Stimulated activated CD4-positive, alpha-beta T cell treated with anti-CD3 and anti-CD28 coated beads, Interleukin-15, amount 100 ng/mL, for 1 hour (primary cell): ENCODE measurements around the gene RINT1.
A peak's percentile ranks its signal among the peaks of the same experiment; 100 is the strongest.
"Not testable (repeated sequence)": the region's sequence is repeated elsewhere in the genome, so short reads cannot be mapped to it uniquely, and the experiment has no call there.

Experiments
- DNase-seq, 2 donors: peaks; one replicate each; pipeline ENCODE4 v3.0.0-alpha.2; 2020; ENCODE audit warnings: low read depth in 1 of 2, low spot score in 1 of 2

The RINT1 gene

DNA sequence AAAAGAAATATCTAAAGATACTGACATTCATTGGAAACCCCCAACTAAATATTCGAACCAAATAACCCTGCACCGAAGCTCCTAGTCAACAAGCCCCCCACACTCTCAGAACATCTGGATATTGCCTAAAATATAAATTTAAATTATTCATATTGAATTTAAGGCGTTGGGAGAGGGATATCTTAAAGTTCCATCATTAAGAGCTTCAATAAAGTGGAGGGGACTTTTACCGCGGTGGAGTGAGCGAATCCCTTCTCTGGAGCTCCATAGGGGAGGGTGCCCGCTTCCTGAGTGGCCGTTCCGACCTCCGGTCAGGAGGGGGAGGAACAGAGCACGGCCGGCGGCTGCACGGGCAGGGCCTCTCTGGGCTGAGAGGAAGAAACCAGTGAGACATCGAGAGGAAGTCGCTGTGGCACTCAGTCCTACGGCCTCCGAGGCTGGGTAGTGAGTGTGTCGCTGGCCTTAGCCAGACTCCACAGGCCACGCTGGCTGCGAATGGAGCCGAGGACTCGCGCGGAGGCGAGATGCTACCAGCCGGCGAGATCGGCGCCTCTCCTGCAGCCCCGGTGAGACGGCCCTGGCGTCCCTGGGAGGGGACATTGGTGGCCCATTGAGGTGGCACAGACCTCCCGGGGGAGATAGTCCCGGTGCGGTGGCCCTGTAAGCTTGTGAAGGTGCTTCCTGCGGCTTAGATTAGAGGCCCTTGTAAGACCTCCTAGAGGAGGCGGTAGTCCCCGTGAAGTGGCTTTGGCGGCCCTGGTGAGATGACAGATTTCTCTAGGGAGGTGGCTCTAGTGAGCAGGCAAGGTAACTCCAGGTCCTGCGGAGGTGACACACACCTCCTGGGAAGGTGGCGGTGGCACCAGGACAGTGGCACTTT, at the start of gene RINT1:
Gene RINT1 (plus strand): TSS at position 410 of the 880 bp plus-strand sequence. CDS start 115 bp downstream, at position 525.
- peak; percentile 80 to 84 for DNase-seq

DNA sequence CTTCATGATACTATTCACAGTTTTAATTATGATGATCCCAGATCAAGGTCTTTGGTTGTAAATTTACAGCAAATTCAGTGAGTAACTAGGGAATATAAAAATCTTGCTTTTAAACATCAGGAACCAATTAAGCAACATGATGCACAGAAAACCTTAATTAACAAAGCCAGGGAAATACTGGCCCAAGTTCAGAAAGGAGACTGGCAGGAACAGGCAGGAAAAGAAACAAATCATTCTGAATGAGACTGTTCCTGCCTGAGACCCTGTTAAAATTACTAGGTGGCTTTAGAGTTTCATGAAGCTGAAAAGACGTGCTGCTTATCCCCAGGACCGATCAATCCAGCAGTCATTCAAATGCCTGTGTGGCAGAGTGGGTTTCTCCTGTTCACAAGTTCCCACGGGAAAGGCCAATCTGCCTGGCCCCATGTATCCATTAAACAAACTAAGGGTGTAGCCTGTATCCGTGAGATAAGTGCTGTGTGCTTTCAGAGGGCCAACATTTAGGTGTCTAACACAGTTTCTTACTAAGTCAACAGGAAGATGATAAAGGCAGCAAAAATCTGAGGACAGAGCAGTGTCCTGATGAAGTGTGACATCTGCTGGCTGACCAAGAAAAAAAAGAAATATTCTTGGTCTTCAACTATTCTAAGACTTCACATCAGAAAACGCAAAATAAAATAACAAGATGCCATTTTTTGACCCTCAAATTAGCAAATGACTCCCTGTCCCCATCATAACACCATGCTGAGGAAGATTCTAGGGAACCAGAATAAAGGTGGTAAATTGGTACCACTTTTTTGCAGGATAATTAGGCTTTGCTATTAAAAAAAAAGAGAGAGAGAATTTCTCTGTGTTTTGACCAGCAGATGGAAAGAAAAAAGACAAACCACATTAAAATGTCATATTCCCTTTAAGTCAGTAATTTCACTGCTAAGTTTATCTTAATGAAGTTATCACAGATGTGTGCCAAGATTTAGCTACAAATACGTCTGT, 44.1 kb upstream of the RINT1 start:
- DNase-seq: no peak

DNA sequence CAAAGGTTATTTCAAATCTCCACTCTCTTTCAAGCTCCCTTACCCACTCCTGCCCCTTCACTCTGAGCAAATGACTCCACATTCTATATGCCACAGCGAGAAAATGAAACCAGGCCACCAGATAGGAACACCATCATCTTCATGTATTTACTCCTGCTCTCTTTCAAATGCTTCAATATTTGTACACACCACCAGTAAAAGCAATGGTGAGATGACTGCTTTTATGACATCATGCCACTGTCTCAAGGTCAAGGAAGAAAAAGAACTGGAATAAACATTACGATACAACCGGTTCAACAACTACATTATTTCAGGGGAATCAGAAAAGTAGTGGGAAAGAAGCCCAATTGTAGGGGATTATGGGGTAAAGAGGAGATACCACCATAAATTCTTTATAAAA, 42.6 kb upstream of the RINT1 start:
- no peak for DNase-seq

DNA sequence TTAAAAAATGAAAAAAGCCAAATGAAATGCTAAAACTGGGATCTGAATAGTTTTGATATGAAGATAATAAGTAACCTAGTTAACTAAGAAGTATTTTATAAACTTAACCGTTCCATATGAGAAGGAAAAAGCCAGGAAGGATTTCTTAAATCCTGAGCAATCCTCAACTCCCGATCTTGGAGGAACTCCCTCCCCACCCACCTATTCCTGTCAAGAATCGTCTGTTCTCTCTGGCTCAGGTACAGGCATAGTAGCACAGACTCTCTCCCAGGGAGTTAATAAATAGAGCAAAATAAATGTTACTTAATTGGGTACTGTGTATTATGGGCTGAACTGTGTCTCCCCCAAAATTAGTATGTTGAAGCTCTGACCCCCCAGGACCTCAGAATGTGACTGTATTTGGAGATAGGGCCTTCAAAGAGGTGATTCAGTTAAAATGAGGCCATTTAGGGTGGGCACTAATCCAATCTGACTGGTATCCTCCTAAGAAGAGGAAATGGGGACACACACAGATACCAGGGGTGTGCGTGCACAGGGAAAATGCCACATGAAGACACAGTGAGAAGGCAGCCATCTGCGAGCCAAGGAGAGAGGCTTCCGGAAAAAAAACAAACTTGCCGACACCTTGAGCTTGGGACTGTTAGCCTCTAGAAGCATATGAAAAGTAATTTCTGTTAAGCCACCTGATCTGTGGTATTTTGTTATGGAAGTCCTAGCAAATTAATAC, 38.6 kb upstream of the RINT1 start:
- DNase-seq: no peak

DNA sequence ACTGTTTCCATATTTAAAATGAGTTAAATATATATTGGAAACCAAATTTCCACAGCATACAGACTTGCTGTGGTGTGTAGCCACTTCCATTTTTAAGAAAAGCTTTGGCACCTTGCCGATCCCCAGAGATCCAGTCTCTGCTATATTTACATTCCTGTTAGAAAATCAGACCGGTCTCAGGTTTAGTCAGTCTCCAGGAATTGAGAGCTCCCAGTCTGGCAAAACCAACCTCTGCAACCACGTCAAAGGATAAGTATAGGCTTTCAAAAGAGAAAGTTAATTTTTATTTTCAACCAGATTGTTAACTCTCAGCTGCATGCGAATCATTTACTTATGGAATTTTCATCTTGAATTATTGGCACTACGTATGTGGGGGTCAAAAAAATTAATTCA, 38.1 kb upstream of the RINT1 start:
- no peak for DNase-seq

DNA sequence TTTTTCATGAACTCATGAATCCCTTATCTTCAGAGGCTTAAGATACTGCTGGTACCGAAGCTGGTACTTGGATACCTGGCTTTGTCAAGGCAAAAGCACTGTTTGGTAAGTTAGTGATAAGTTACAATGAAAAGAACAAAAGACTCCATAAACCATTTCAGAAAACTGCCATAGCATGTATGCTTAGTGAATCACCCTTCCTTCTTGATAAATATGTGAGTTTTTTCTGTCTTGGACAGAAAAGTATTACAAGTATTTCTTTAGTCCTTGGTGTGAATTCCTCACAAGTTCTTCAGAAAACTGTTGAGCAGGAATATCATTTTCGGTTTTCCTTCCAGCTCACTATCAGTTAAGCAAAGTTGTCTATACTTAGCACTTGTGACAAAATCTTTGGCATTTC, 35.5 kb upstream of the RINT1 start:
- no peak for DNase-seq

DNA sequence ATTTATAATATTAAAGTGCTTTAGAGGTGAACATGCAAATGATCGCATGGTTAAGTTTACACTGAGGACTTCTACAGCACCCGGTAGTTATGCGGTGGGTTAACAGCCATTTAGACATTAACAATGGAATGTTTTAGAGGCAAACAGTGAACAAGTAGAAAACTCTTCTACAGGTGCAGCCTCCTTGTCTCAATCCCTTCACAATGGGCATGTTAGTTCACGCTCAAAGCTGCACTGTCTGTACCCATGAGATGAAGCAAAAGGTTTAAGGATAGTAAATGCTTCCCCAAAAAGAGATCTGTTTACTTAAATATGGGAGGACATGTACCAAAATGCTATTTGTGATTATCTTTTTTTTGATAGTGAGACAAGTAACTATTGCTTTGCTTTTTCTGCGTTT, 35.0 kb upstream of the RINT1 start:
- DNase-seq: no peak

DNA sequence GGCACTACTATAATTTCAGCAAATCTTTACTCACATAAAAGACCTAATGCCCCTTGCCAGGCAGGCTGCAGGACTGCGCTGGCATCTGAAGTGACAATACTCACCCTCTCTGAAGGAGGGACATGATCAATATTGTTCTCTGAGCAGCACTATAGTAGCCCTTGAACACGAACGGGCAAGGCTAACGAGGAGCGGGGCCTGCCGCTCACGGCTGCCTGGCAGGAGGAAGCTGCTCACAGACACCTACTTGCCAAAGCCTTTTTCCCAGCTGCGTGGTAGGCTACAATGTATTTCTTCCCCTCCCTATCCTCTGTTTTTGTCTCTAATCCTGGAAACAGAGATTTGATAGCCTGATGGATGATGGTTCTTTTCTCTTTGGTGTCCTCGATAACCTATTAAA, 29.8 kb upstream of the RINT1 start:
- no peak for DNase-seq

DNA sequence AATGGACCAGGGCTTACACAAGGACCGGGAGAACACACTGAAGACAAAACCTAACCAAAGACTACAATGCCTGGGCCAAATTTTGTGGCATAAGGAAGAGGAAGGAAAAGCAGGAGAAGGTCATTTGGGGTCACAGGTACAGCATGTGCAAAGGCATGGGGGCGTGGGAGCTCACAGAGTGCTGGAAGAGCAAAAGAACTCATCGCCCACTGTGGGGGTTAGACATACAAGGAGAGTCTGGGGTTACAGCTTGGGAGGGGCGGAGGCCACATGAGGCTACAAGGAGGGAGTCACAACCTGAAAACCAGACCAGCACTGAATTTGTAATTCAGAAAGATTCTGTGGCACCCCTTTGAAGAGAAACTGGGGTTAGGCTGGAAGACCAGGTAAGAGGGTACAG, 19.6 kb upstream of the RINT1 start:
- no peak for DNase-seq

DNA sequence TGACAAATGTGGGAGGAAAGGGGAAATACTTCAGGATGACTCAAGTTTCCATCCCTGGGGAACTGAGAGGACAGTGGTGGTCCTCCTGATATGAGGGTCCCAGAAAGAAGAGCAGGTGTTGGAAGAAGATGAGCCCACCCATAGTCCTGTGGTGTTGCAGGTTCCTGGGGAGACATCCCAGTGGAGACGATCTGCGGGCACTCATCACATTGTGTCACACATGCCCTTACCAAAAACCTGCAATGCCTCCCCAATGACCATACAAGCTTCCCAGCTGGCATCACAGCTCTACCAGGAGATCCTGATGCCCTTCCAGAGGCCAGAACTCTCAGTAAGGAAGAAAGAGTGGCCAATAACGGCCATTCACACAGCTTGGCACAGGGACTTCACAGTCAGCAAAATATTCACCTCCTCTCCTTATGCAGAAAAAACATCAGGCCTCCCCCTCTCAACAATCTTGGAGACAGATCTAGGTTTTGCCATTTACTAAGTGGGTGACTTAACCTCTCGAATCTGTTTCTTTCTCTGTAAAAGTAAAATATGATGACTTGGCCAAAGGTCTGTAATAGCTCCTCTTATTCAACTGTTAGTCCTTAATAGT, 19.0 kb upstream of the RINT1 start:
- DNase-seq: no peak

DNA sequence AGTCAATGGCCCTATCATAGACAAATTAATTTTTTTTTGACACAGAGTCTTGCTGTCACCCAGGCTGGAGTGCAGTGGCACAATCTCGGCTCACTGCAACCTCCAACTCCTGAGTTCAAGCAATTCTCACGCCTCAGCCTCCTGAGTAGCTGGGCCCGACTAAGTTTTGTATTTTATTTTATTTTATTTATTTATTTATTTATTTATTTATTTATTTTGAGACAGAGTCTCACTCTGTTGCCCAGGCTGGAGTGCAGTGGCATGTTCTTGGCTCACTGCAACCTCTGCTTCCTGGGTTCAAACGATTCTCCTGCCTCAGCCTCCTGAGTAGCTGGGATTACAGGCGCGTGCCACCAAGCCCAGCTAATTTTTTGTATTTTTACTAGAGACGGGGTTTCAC, 16.4 kb upstream of the RINT1 start:
- not testable (repeated sequence) for DNase-seq

DNA sequence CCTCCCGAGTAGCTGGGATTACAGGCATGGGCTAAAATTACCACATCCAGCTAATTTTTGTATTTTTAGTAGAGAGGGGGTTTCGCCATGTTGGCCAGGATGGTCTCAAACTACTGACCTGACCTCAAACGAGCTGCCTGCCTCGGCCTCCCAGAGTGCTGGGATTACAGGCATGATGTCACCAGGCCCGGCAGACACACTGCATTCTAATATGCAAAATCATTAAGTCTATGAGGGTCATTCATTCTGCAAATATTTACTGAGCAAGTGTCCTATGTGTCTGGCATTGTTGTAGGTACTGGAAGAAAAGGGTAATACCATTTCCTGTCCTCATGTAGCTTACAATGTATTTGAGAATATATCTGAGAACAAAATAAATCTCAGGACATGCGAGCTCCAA, 12.6 kb upstream of the RINT1 start:
- DNase-seq: no peak

DNA sequence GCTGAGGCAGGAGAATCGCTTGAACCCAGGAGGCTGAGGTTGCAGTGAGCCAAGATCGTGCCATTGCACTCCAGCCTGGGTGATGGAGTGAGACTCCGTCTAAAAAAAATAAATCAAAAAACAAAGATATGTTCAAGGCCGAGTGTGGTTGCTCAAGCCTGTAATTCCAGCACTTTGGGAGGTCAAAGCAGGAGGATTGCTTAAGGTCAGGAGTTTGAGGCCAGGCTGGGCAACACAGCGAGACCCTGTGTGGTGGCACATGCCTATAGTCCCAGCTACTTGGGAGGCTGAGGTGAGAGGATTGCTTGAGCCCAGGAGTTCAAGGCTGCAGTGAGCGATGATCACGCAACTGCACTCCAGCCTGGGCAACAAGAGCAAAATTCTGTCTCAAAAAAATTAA, 11.4 kb upstream of the RINT1 start:
- not testable (repeated sequence) for DNase-seq

DNA sequence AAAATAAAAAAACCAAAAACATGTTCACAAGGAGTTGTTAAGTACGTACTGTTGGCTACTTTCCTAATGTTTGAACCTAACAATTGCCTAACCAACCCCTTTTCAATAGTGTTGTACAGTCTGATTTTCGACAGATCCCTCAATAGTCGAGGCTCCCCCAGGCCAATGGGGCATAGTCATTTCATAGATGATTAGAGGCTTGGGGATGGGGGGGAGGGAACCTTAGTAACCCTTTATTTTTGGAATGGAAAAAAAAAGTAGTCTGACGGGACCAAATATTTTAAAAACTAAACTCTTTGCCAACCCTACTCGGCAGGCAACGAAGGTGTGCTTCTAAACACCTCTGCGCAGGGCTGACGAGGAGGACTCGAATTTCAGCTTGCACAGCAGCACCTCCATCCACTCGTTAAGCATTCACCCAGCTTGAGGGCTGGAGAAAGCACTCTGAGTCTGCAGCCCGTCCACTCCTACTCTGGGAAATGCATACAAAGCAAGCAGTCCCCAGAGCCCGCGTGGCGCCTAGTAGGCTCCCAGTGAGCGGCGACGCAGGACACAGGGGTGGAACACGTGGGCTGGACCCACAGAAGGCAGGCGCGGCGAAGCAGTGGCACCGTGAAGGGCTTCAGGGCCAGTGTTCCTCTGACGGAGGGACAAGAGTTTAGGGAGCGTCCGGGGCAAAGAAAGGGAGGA, 10.8 kb upstream of the RINT1 start:
- peak in 1 of 2 donors; percentile 38 for DNase-seq

DNA sequence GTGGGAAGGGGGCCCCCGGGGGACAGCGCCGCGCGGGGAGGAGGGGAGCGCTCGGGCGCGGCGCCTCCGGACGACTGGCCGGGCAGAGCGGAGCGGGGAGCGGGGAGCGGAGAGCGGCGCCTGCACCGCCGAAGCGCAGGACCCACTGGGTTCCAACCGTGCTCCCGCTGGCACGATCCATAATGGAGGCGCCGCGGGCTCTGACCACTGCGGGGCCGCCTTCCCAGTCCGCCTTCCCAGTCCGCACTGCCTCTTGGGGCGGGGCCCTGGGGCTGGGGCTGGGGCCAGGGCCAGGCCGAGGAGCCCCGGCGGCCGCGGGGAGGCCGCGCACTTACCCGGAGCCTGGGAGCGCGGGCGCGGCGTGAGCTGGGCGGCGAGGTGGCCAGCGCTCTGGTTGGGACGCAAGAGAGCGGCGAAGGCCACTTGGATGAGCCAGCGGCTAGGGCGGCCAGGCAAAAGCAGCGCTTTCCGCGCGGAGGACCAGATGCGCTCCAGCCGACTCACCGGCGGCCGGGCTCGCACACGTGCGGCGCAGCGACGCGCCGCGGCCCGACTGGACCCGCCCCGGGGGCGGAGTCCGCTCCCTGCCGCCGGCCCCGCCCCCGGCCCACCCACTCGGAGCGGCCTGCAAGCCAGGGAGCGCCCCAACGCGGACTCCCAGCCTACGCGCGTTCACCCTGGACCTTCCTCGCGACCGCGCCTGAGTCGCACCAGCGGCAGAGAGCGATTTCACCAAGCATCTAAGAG, 10.1 kb upstream of the RINT1 start, which contains the start of gene PUS7:
Gene PUS7 (minus strand): TSS at position 555 of the 747 bp plus-strand sequence. CDS start 13,759 bp downstream, outside the sequence.
- peak; percentile 57 to 76 for DNase-seq

DNA sequence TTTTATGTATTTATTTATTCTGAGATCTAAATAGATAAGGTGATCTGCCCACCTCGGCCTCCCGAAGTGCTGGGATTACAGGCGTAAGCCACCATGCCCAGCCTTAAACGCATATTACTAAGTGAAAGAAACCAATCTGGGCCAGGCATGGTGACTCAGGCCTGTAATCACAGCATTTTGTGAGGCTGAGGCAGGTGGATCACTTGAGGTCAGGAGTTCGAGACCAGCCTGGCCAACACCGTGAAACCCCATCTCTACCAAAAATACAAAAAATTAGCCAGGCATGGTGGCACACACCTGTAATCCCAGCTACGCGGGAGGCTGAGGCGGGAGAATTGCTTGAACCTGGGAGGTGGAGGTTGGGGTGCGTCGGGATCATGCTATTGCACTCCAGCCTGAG, 7.6 kb upstream of the RINT1 start:
- not testable (repeated sequence) for DNase-seq

DNA sequence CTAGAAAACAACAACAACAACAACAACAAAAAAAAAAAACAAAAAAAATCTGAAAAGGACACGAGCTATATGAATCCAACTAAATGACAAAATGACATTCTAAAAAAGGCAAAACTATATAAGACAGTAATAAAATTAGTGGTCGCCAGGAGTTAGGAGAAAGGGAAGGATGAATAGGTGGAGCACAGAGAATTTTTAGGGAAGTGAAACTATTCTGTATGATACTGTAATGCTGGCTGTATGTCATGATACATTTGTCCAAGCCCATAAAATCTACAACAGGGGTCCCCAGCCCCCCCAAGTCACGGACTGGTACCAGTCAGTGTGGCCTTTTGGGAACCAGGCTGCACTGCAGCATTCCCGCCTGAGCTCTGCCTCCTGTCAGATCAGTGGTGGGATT, 7.2 kb upstream of the RINT1 start:
- no peak for DNase-seq

DNA sequence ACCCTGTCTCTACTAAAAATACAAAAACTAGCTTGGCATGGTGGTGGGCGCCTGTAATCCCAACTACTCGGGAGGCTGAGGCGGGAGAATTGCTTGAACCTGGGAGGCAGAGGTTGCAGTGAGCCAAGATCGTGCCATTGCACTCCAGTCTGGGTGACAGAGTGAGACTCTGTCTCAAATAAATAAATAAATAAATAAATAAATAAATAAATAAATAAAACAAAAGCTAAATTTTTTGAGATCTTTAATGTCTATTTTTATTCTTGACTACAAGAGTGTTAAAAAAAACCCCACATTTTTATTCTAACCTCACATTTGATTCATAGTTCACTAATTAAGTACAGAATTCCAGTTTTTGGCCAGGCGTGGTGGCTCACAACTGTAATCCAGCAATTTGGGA, 4.3 kb upstream of the RINT1 start:
- not testable (repeated sequence) for DNase-seq

DNA sequence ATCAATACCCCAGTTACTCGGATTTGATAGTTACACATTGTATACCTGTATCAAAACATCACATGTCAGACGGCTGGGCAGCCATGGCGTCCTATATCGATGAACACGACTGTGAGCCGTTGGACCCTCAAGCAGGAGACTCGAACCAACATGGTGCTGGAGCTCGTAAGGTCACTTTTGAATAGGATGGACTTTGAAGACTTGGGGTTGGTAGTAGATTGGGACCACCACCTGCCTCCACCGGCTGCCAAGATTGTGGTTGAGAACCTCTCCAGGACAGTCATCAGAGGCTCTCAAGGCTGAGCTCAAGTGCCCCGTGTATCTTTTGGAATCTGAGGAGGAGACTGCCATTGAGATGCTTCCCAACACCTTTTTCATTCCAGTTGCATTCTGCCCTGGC, 1.9 kb upstream of the RINT1 start:
- DNase-seq: no peak
